ENCODE results near the gene COL4A3. TPM values are rescaled to one million over a fixed set of nuclear protein-coding genes. Genes with fewer than 3 reads are reported as not detected.

COL4A3 gene
- 10 to 100 TPM; 41.9 to 64.6 (median 57.6) TPM for polyA plus RNA-seq (ENCODE audit: insufficient read length in 4 of 4)

GRCh38 chr2:227163998-227164762 is at the start of gene COL4A3, which contains the start of gene COL4A4:
Gene COL4A3 (plus strand): TSS chr2:227164624. CDS start chr2:227164727, 103 bp downstream.
Gene COL4A4 (minus strand): TSS chr2:227164205. CDS start chr2:227147483, 16,722 bp downstream.
- no peak for DNase-seq (ENCODE audit: low read depth in 4 of 4, low spot score in 3 of 4)

GRCh38 chr2:227115761-227116160 is 48.7 kb upstream of the COL4A3 start:
- DNase-seq (ENCODE audit: low read depth in 4 of 4, low spot score in 3 of 4): no peak

GRCh38 chr2:227117027-227117426 is 47.4 kb upstream of the COL4A3 start:
- no peak for DNase-seq (ENCODE audit: low read depth in 4 of 4, low spot score in 3 of 4)

- DNase-seq (ENCODE audit: low read depth in 4 of 4, low spot score in 3 of 4): no peak
Observed at GRCh38 chr2:227117852-227118251, 46.6 kb upstream of the COL4A3 start.

- no peak for DNase-seq (ENCODE audit: low read depth in 4 of 4, low spot score in 3 of 4)
Observed at GRCh38 chr2:227118353-227118752, 46.1 kb upstream of the COL4A3 start.

GRCh38 chr2:227123697-227124096 is 40.7 kb upstream of the COL4A3 start:
- no peak for DNase-seq (ENCODE audit: low read depth in 4 of 4, low spot score in 3 of 4)

- no peak for DNase-seq (ENCODE audit: low read depth in 4 of 4, low spot score in 3 of 4)
Observed at GRCh38 chr2:227124811-227125210, 39.6 kb upstream of the COL4A3 start.

GRCh38 chr2:227125506-227125905 is 38.9 kb upstream of the COL4A3 start:
- DNase-seq (ENCODE audit: low read depth in 4 of 4, low spot score in 3 of 4): no peak

GRCh38 chr2:227127201-227127600 is 37.2 kb upstream of the COL4A3 start:
- no peak for DNase-seq (ENCODE audit: low read depth in 4 of 4, low spot score in 3 of 4)

GRCh38 chr2:227130636-227131035 is 33.8 kb upstream of the COL4A3 start:
- no peak for DNase-seq (ENCODE audit: low read depth in 4 of 4, low spot score in 3 of 4)

- no peak for DNase-seq (ENCODE audit: low read depth in 4 of 4, low spot score in 3 of 4)
Observed at GRCh38 chr2:227132986-227133385, 31.4 kb upstream of the COL4A3 start.

GRCh38 chr2:227134591-227134990 is 29.8 kb upstream of the COL4A3 start:
- no peak for DNase-seq (ENCODE audit: low read depth in 4 of 4, low spot score in 3 of 4)

- no peak for DNase-seq (ENCODE audit: low read depth in 4 of 4, low spot score in 3 of 4)
Observed at GRCh38 chr2:227141301-227141700, 23.1 kb upstream of the COL4A3 start.

- no peak for DNase-seq (ENCODE audit: low read depth in 4 of 4, low spot score in 3 of 4)
Observed at GRCh38 chr2:227143895-227144294, 20.5 kb upstream of the COL4A3 start.

GRCh38 chr2:227146456-227146855 is 18.0 kb upstream of the COL4A3 start:
- DNase-seq (ENCODE audit: low read depth in 4 of 4, low spot score in 3 of 4): no peak

- DNase-seq (ENCODE audit: low read depth in 4 of 4, low spot score in 3 of 4): no peak
Observed at GRCh38 chr2:227147023-227147422, 17.4 kb upstream of the COL4A3 start.

- DNase-seq (ENCODE audit: low read depth in 4 of 4, low spot score in 3 of 4): no peak
Observed at GRCh38 chr2:227148106-227148505, 16.3 kb upstream of the COL4A3 start.

GRCh38 chr2:227150222-227150936 is 14.0 kb upstream of the COL4A3 start:
- no peak for DNase-seq (ENCODE audit: low read depth in 4 of 4, low spot score in 3 of 4)

- no peak for DNase-seq (ENCODE audit: low read depth in 4 of 4, low spot score in 3 of 4)
Observed at GRCh38 chr2:227152093-227152766, 12.2 kb upstream of the COL4A3 start.

- DNase-seq (ENCODE audit: low read depth in 4 of 4, low spot score in 3 of 4): no peak
Observed at GRCh38 chr2:227153307-227153706, 11.1 kb upstream of the COL4A3 start.

GRCh38 chr2:227153758-227154486 is 10.5 kb upstream of the COL4A3 start:
- DNase-seq (ENCODE audit: low read depth in 4 of 4, low spot score in 3 of 4): no peak

Measured in right renal pelvis (tissue), 4 donors.